RWPE1 (cell line): ENCODE measurements around the gene PDAP1.
A peak's percentile ranks its signal among the peaks of the same experiment; 100 is the strongest.

ENCODE experiments used
- CTCF ChIA-PET: fragments of 350-600 bp; sonication (Branson Sonifier 250); formaldehyde crosslinking; extraction: SDS; loops from one replicate; lab custom pipeline; 2021; lab: Yijun Ruan, JAX
- POLR2A ChIA-PET: fragments of 400-600 bp; formaldehyde crosslinking; extraction: SDS; loops from one replicate; lab custom pipeline; 2020; ENCODE audit warnings: antibody characterized with exemption; ENCODE audit not compliant: low non-redundant PET; lab: Yijun Ruan, JAX
- DNase-seq: peaks from one replicate; pipeline ENCODE4 v3.0.0; 2012; ENCODE audit warnings: low spot score
- H3K27ac ChIP-seq: fragments of 450-650 bp; 2 replicates; pipeline ENCODE4 v1.5.1; 2017
- TF ChIP-seq, protein P1 (sequence below): fragments of 450-650 bp; conservative IDR thresholded peaks from 2 replicates; pipeline ENCODE4 v1.5.1; 2017; ENCODE audit warnings: low read depth, mild to moderate bottlenecking

Gene PDAP1

DNA sequence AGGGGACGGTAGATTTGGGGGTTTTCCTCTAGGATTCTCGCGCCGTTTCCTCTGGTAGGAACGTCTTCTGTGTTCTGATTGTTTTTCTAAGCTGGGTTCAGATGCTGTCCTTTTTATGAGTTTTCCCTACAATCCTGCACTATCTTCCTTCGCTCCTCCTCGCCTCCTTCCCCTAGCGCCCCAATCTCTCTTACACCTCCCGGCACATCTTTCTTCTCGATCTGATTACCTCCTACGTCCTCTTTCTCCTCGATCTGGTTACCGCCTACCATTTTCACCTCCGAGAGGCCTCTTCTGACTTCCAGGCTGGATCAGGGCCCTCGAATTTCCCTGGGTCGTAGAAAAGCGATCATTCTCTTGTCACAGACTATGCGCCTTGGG is 785 bp upstream of the PDAP1 start:
- TF ChIP-seq, protein P1, sequence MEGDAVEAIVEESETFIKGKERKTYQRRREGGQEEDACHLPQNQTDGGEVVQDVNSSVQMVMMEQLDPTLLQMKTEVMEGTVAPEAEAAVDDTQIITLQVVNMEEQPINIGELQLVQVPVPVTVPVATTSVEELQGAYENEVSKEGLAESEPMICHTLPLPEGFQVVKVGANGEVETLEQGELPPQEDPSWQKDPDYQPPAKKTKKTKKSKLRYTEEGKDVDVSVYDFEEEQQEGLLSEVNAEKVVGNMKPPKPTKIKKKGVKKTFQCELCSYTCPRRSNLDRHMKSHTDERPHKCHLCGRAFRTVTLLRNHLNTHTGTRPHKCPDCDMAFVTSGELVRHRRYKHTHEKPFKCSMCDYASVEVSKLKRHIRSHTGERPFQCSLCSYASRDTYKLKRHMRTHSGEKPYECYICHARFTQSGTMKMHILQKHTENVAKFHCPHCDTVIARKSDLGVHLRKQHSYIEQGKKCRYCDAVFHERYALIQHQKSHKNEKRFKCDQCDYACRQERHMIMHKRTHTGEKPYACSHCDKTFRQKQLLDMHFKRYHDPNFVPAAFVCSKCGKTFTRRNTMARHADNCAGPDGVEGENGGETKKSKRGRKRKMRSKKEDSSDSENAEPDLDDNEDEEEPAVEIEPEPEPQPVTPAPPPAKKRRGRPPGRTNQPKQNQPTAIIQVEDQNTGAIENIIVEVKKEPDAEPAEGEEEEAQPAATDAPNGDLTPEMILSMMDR: no peak
- POLR2A ChIA-PET: interaction anchor here (0.8 kb wide), 1 partner anchor 47 kb away, joined by 3 read pairs; no protein-coding TSS in a partner anchor
- H3K27ac ChIP-seq: peak overlapping the region; percentile 96
- DNase-seq: no peak
- CTCF ChIA-PET: interaction anchor here (0.7 kb wide), 1 partner anchor 43 kb away, joined by 3 read pairs; no protein-coding TSS in a partner anchor

GRCh38 chr7:99407872-99408378 is 472 bp downstream of the PDAP1 start:
- CTCF ChIA-PET: no interaction called here
- TF ChIP-seq, protein P1: no peak
- POLR2A ChIA-PET: interaction anchor here (0.8 kb wide), 1 partner anchor 9 kb away, joined by 4 read pairs; no protein-coding TSS in a partner anchor
- peak overlapping the region; percentile 96 for H3K27ac ChIP-seq
- peak; percentile 80 for DNase-seq

GRCh38 chr7:99406557-99406956 is 1.8 kb downstream of the PDAP1 start:
- TF ChIP-seq, protein P1: no peak
- no peak for DNase-seq
- CTCF ChIA-PET: no interaction called here
- POLR2A ChIA-PET: no interaction called here
- H3K27ac ChIP-seq: peak overlapping the region; percentile 32

- H3K27ac ChIP-seq: peak overlapping the region; percentile 57
- no peak for DNase-seq
- POLR2A ChIA-PET: interaction anchor here (1.2 kb wide), 1 partner anchor 12 kb away, joined by 3 read pairs; no protein-coding TSS in a partner anchor
- CTCF ChIA-PET: no interaction called here
- TF ChIP-seq, protein P1: no peak
Measured at GRCh38 chr7:99404977-99405320, 3.4 kb downstream of the PDAP1 start.

DNA sequence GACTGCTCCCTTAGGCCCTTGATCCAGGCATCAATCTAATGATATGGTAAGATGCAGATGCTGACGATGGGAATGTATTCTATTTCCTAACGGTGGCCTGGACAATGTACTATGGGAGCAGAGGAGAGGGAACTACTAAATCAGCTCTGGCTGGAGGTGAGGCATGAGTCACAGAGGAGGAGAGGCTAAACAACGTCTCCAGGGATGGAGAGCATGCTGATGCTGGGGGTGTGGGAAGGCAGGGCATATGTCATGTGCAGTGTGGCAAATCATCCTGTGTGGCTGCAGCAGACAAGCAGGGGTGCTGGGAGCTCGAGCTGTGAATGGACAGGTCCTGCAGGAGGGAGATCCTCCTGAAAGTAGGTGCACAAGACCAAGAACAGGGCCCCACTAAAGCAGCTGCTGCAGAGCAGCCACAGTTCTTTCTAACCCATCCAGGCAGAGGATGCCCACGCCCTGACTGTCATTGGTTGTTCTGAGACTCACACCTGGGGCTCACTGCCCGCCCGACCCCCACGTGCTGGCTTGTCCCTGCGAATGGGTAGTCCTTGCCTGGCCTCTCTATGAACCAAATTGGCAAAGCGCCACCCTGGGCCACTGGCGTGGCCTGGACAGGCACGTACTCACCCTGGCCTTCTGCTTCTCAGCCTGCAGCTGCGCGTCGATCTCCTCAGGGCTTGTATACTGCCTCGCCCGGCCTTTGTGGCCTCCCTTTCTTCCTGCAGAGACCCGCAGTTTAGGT is 4.0 kb downstream of the PDAP1 start:
- TF ChIP-seq, protein P1: no peak
- ChIA-PET POLR2A (interaction anchor here (1.2 kb wide), 1 partner anchor 12 kb away, joined by 3 read pairs; no protein-coding TSS in a partner anchor), CTCF (no interaction called here)
- no peak for DNase-seq
- H3K27ac ChIP-seq: peak overlapping the region; percentile 57

GRCh38 chr7:99403764-99404163 is 4.6 kb downstream of the PDAP1 start:
- ChIA-PET POLR2A (interaction anchor here (1.2 kb wide), 1 partner anchor 11 kb away, joined by 3 read pairs; no protein-coding TSS in a partner anchor), CTCF (interaction anchor here (1.1 kb wide), 1 partner anchor 38 kb away, joined by 3 read pairs; no protein-coding TSS in a partner anchor)
- TF ChIP-seq, protein P1: no peak
- no peak for DNase-seq
- peak overlapping the region; percentile 57 for H3K27ac ChIP-seq
